GM23248 (cell line): ENCODE results near the gene GSX1. TPM values are rescaled to one million over a fixed set of nuclear protein-coding genes. Genes with fewer than 3 reads are reported as not detected.
"Not testable (repeated sequence)": the region's sequence is repeated elsewhere in the genome, so short reads cannot be mapped to it uniquely, and the experiment has no call there.

Experiments used
- DNase-seq: peaks from one replicate; pipeline ENCODE4 v3.0.0-alpha.2; 2015
- H2AFZ ChIP-seq: fragments of 200-600 bp; sonication (generic); 2 replicates; pipeline ENCODE4 v1.6.1; 2016; ENCODE audit warnings: antibody characterized with exemption
- H3F3A ChIP-seq: fragments of 200-600 bp; sonication (generic); 2 replicates; pipeline ENCODE4 v1.6.1; 2016; ENCODE audit warnings: mild to moderate bottlenecking, antibody characterized with exemption, mixed run types; ENCODE audit not compliant: insufficient read depth
- H3K27ac ChIP-seq: fragments of 200-600 bp; sonication (generic); 2 replicates; pipeline ENCODE4 v1.5.1; 2016; ENCODE audit warnings: mild to moderate bottlenecking
- H3K27me3 ChIP-seq: fragments of 200-600 bp; sonication (generic); replicated peaks from 2 replicates; pipeline ENCODE4 v1.6.1; 2016; ENCODE audit warnings: mild to moderate bottlenecking; ENCODE audit not compliant: insufficient read depth
- H3K36me3 ChIP-seq: fragments of 200-600 bp; sonication (generic); 2 replicates; pipeline ENCODE4 v1.6.1; 2016; ENCODE audit warnings: low read depth, mild to moderate bottlenecking
- H3K4me1 ChIP-seq: fragments of 200-600 bp; sonication (generic); 2 replicates; pipeline ENCODE4 v1.6.1; 2016; ENCODE audit warnings: mild to moderate bottlenecking; ENCODE audit not compliant: insufficient read depth
- H3K4me2 ChIP-seq: fragments of 200-600 bp; sonication (generic); one replicate; pipeline ENCODE4 v1.6.1; 2016; ENCODE audit warnings: mild to moderate bottlenecking; ENCODE audit not compliant: unreplicated experiment
- H3K4me3 ChIP-seq: fragments of 200-600 bp; sonication (generic); 2 replicates; pipeline ENCODE4 v1.5.1; 2016; ENCODE audit warnings: mild to moderate bottlenecking
- H3K79me2 ChIP-seq: fragments of 200-600 bp; sonication (generic); 2 replicates; pipeline ENCODE4 v1.6.1; 2016; ENCODE audit warnings: mild to moderate bottlenecking; ENCODE audit not compliant: insufficient read depth
- H3K9ac ChIP-seq: fragments of 200-600 bp; sonication (generic); 2 replicates; pipeline ENCODE4 v1.6.1; 2016; ENCODE audit warnings: mild to moderate bottlenecking
- H3K9me2 ChIP-seq: fragments of 200-600 bp; sonication (generic); 2 replicates; pipeline ENCODE4 v1.6.1; 2016; ENCODE audit warnings: mixed run types, mild to moderate bottlenecking, moderate library complexity; ENCODE audit not compliant: insufficient read depth
- H3K9me3 ChIP-seq: fragments of 200-600 bp; sonication (generic); one replicate; pipeline ENCODE4 v1.6.1; 2017; ENCODE audit warnings: low read depth
- H4K20me1 ChIP-seq: fragments of 200-600 bp; sonication (generic); 2 replicates; pipeline ENCODE4 v1.6.0; 2016; ENCODE audit not compliant: insufficient read depth
- EZH2 ChIP-seq: fragments of 200-600 bp; sonication (generic); IDR thresholded peaks from 2 replicates; pipeline ENCODE4 v1.6.1; 2018; ENCODE audit warnings: antibody characterized with exemption, mild to moderate bottlenecking; ENCODE audit not compliant: insufficient read depth, poor library complexity, severe bottlenecking
- EZH2phosphoT487 ChIP-seq: fragments of 200-600 bp; sonication (generic); IDR thresholded peaks from 2 replicates; pipeline ENCODE4 v1.6.1; 2018; ENCODE audit warnings: antibody characterized with exemption, moderate library complexity, mild to moderate bottlenecking, low read depth; ENCODE audit not compliant: insufficient read depth
- WGBS, 2 experiments: methylation state at CpG; one replicate each; pipeline ENCODE4 v1.1.6; 2015 to 2017; ENCODE audit warnings: low lambda C conversion rate in 2 of 2, low coverage in 1 of 2; ENCODE audit errors: missing lambda C conversion rate in 2 of 2; 5-methylcytosine and 5-hydroxymethylcytosine counted together
- in situ Hi-C: fragments of 300-500 bp; cut with MboI; formaldehyde crosslinking; loops from 2 replicates; pipeline ENCODE4 v1.15.0; 2020
- polyA plus RNA-seq: library from polyadenylated mRNA; unstranded; fragments of >200 nt; fragmentation: Nextera tagmentation; extraction: Ambion mirVana; gene quantifications from 2 replicates; pipeline ENCODE4 v1.2.1, GENCODE V29; 2016
- total RNA-seq: library from RNA; depleted of rRNA; stranded (reverse); fragments of >200 nt; shearing (Covaris generic); gene quantifications from 2 replicates; pipeline ENCODE4 v1.2.3, GENCODE V29; 2014

The GSX1 gene
- total and polyA plus RNA-seq, 2 experiments from 2014 or later, result not detected

- no peaks in the 10 kb centered on the region for H3K79me2 ChIP-seq
- no peaks in the 10 kb centered on the region for H3K36me3 ChIP-seq
- H3K27me3 ChIP-seq, result peaks cover 14% of the 10 kb centered on the region; the same call in 1 of the 2 replicates
- no peaks in the 10 kb centered on the region for H3F3A ChIP-seq
- H3K9ac ChIP-seq, result no peak overlapping the region
- no peak for DNase-seq
- H4K20me1 ChIP-seq, result no peaks in the 10 kb centered on the region
- H3K4me1 ChIP-seq, result no peaks in the 10 kb centered on the region
- no peaks in the 10 kb centered on the region for H3K9me3 ChIP-seq
- in situ Hi-C loops, result no loop called here
- no peaks in the 10 kb centered on the region for H3K9me2 ChIP-seq
- 36 to 55% methylated on average over 9 of the region's 9 CpGs for WGBS, 2 experiments
- H3K4me3 ChIP-seq, result no peak overlapping the region
- no peak overlapping the region for H3K27ac ChIP-seq
- H2AFZ ChIP-seq, result no peak overlapping the region
- no peak overlapping the region for H3K4me2 ChIP-seq
- TF ChIP-seq EZH2phosphoT487, result no peak
- TF ChIP-seq EZH2, result no peak
Observed at GRCh38 chr13:27813826-27814225, 21.5 kb downstream of the GSX1 start.

GRCh38 chr13:27817832-27818231, 25.5 kb downstream of the GSX1 start:
- peaks cover 43% of the 10 kb centered on the region for H3K27me3 ChIP-seq

GRCh38 chr13:27820524-27821482, 28.5 kb downstream of the GSX1 start:
- DNase-seq, result no peak
- in situ Hi-C loops, result no loop called here
- no peak overlapping the region for H3K9ac ChIP-seq
- H3K4me2 ChIP-seq, result no peak overlapping the region
- H3K4me3 ChIP-seq, result no peak overlapping the region
- H3K9me2 ChIP-seq, result no peaks in the 10 kb centered on the region
- H3K36me3 ChIP-seq, result no peaks in the 10 kb centered on the region
- TF ChIP-seq EZH2phosphoT487 (no peak), EZH2 (no peak)
- peaks cover 53% of the 10 kb centered on the region for H3K27me3 ChIP-seq
- no peaks in the 10 kb centered on the region for H3K4me1 ChIP-seq
- H3K27ac ChIP-seq, result no peak overlapping the region
- H2AFZ ChIP-seq, result no peak overlapping the region
- H4K20me1 ChIP-seq, result no peaks in the 10 kb centered on the region
- no peaks in the 10 kb centered on the region for H3F3A ChIP-seq
- H3K9me3 ChIP-seq, result no peaks in the 10 kb centered on the region
- WGBS, 2 experiments, result 2% methylated on average over 45 to 46 of the region's 46 CpGs
- no peaks in the 10 kb centered on the region for H3K79me2 ChIP-seq

More at GRCh38 chr13:27817832-27818231, 25.5 kb downstream of the GSX1 start:
- H3K79me2 ChIP-seq, H3K9ac ChIP-seq, H4K20me1 ChIP-seq, H2AFZ ChIP-seq, in situ Hi-C loops, DNase-seq, H3K36me3 ChIP-seq, H3K9me3 ChIP-seq, H3F3A ChIP-seq, H3K27ac ChIP-seq, H3K4me3 ChIP-seq, H3K4me2 ChIP-seq, H3K9me2 ChIP-seq, H3K4me1 ChIP-seq: not testable (repeated sequence)
- 45 to 50% methylated on average over 2 of the region's 2 CpGs for WGBS, 2 experiments

- in situ Hi-C loops, result no loop called here
- Histone ChIP-seq H4K20me1 (no peaks in the 10 kb centered on the region), H3F3A (no peaks in the 10 kb centered on the region), H3K4me2 (no peak overlapping the region), H2AFZ (no peak overlapping the region), H3K4me1 (no peaks in the 10 kb centered on the region), H3K9ac (no peak overlapping the region), H3K4me3 (no peak overlapping the region), H3K79me2 (no peaks in the 10 kb centered on the region), H3K27ac (no peak overlapping the region), H3K9me3 (no peaks in the 10 kb centered on the region), H3K36me3 (no peaks in the 10 kb centered on the region), H3K9me2 (no peaks in the 10 kb centered on the region), H3K27me3 (peaks cover 53% of the 10 kb centered on the region)
- TF ChIP-seq EZH2 (no peak), EZH2phosphoT487 (no peak)
- no peak for DNase-seq
- 1 to 2% methylated on average over 12 of the region's 12 CpGs for WGBS, 2 experiments
Observed at GRCh38 chr13:27821566-27821965, 29.3 kb downstream of the GSX1 start.
